Adrenal gland (tissue), 5 donors: ENCODE data around the gene MAD1L1.

Experiments used
- POLR2A ChIP-seq, 2 donors: fragments of 450-650 bp; IDR thresholded peaks; one replicate each; pipeline ENCODE4 v1.6.1; 2017; ENCODE audit warnings: antibody characterized with exemption in 2 of 2, mild to moderate bottlenecking in 2 of 2, moderate library complexity in 1 of 2
- TF ChIP-seq, protein P1 (sequence below), 6 experiments: fragments of 450-650 bp in 4 of 6; fragments of 200-600 bp in 2 of 6; sonication (generic) in 1 of 6; IDR thresholded peaks; 1 replicate in 5 of 6; 2 replicates in 1 of 6; pipeline versions ENCODE4 v1.5.1 to v1.8.0; 2016 to 2021; ENCODE audit warnings: antibody characterized with exemption in 6 of 6, mild to moderate bottlenecking in 2 of 6, moderate library complexity in 1 of 6
- donor health status: DM: no; HTN: no; CAD: no.

GRCh38 chr7:1775389-1775788 is 457.4 kb downstream of the MAD1L1 start:
- TF ChIP-seq, protein P1, sequence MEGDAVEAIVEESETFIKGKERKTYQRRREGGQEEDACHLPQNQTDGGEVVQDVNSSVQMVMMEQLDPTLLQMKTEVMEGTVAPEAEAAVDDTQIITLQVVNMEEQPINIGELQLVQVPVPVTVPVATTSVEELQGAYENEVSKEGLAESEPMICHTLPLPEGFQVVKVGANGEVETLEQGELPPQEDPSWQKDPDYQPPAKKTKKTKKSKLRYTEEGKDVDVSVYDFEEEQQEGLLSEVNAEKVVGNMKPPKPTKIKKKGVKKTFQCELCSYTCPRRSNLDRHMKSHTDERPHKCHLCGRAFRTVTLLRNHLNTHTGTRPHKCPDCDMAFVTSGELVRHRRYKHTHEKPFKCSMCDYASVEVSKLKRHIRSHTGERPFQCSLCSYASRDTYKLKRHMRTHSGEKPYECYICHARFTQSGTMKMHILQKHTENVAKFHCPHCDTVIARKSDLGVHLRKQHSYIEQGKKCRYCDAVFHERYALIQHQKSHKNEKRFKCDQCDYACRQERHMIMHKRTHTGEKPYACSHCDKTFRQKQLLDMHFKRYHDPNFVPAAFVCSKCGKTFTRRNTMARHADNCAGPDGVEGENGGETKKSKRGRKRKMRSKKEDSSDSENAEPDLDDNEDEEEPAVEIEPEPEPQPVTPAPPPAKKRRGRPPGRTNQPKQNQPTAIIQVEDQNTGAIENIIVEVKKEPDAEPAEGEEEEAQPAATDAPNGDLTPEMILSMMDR (IDR thresholded peaks at IDR 0.05), result no peak
- TF ChIP-seq POLR2A (IDR thresholded peaks at IDR 0.05), result no peak
